ENCODE results near the gene FAM131C. TPM values are rescaled to one million over a fixed set of nuclear protein-coding genes. Genes with fewer than 3 reads are reported as not detected.
"Not testable (repeated sequence)": the region's sequence is repeated elsewhere in the genome, so short reads cannot be mapped to it uniquely, and the experiment has no call there.

The FAM131C gene
- total and polyA plus RNA-seq, 10 of the 15 experiments (the other 5 are each of a cell fraction or from before 2014, with no cell fraction given) = 0.03 TPM; not detected in 9

GRCh38 chr1:16043521-16043920, 29.9 kb downstream of the FAM131C start, which contains the start of gene CLCNKB:
TSS of gene CLCNKB (plus strand) at chr1:16043782. CDS start at chr1:16044493, 711 bp downstream.
- ChIA-PET RAD21 (ENCODE audit: unreplicated experiment) (interaction anchor here (0.6 kb wide), 1 partner anchor 88 kb away, joined by 3 read pairs; no protein-coding TSS in a partner anchor), CTCF (interaction anchor here (0.6 to 1.9 kb wide), 3 partner anchors 10 to 228 kb away, joined by 3 to 5 read pairs (median 3); no protein-coding TSS in a partner anchor), SMC1A (ENCODE audit: uncharacterized antibody, unreplicated experiment) (no interaction called here), POLR2A (no interaction called here)
- no peak within 1 kb of the TSS for H2AFZ ChIP-seq (ENCODE audit: control insufficient read depth, low read depth, low read length)
- H3K4me2 ChIP-seq (ENCODE audit: control insufficient read depth, insufficient read depth) = no peak within 1 kb of the TSS
- DNase-seq (ENCODE audit: low read depth, low spot score) (no peak), ATAC-seq (no peak), FAIRE-seq (no peak)
- H3K9ac ChIP-seq (ENCODE audit: control insufficient read depth, insufficient read depth, low read length) = no peak within 1 kb of the TSS
- BruUV-seq (replicated peaks) = no TSS peak
- no peaks in the 10 kb centered on the region for H3K9me3 ChIP-seq (replicated peaks; ENCODE audit: control insufficient read depth, insufficient read depth, low read length)
- in situ Hi-C loops (cut with MboI) (no loop called here), intact Hi-C loops (cut with micrococcal nuclease; ENCODE audit: unreplicated experiment) (no loop called here)
- no peaks in the 10 kb centered on the region for H3K36me3 ChIP-seq (ENCODE audit: control insufficient read depth in 2 of 2, insufficient read depth in 2 of 2, low read length in 1 of 2)
- TF ChIP-seq BACH1 (IDR thresholded peaks at IDR 0.05; ENCODE audit: borderline replicate concordance) (no peak), NBN (IDR thresholded peaks at IDR 0.05) (no peak), HDGF (IDR thresholded peaks at IDR 0.05) (no peak), POLR2A (IDR thresholded peaks at IDR 0.05; ENCODE audit: low read depth, low read length) (no peak), CEBPB (IDR thresholded peaks at IDR 0.05; ENCODE audit: borderline replicate concordance in 1 of 2, low read depth in 2 of 2, low read length in 2 of 2) (no peak), RAD21 (IDR thresholded peaks at IDR 0.05; ENCODE audit: insufficient read depth, low read depth, low read length) (no peak)
- TF ChIP-seq, protein P1, sequence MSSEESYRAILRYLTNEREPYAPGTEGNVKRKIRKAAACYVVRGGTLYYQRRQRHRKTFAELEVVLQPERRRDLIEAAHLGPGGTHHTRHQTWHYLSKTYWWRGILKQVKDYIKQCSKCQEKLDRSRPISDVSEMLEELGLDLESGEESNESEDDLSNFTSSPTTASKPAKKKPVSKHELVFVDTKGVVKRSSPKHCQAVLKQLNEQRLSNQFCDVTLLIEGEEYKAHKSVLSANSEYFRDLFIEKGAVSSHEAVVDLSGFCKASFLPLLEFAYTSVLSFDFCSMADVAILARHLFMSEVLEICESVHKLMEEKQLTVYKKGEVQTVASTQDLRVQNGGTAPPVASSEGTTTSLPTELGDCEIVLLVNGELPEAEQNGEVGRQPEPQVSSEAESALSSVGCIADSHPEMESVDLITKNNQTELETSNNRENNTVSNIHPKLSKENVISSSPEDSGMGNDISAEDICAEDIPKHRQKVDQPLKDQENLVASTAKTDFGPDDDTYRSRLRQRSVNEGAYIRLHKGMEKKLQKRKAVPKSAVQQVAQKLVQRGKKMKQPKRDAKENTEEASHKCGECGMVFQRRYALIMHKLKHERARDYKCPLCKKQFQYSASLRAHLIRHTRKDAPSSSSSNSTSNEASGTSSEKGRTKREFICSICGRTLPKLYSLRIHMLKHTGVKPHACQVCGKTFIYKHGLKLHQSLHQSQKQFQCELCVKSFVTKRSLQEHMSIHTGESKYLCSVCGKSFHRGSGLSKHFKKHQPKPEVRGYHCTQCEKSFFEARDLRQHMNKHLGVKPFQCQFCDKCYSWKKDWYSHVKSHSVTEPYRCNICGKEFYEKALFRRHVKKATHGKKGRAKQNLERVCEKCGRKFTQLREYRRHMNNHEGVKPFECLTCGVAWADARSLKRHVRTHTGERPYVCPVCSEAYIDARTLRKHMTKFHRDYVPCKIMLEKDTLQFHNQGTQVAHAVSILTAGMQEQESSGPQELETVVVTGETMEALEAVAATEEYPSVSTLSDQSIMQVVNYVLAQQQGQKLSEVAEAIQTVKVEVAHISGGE (CRISPR knock-in tag; IDR thresholded peaks at IDR 0.05) = no peak
- TF ChIP-seq, protein P2, sequence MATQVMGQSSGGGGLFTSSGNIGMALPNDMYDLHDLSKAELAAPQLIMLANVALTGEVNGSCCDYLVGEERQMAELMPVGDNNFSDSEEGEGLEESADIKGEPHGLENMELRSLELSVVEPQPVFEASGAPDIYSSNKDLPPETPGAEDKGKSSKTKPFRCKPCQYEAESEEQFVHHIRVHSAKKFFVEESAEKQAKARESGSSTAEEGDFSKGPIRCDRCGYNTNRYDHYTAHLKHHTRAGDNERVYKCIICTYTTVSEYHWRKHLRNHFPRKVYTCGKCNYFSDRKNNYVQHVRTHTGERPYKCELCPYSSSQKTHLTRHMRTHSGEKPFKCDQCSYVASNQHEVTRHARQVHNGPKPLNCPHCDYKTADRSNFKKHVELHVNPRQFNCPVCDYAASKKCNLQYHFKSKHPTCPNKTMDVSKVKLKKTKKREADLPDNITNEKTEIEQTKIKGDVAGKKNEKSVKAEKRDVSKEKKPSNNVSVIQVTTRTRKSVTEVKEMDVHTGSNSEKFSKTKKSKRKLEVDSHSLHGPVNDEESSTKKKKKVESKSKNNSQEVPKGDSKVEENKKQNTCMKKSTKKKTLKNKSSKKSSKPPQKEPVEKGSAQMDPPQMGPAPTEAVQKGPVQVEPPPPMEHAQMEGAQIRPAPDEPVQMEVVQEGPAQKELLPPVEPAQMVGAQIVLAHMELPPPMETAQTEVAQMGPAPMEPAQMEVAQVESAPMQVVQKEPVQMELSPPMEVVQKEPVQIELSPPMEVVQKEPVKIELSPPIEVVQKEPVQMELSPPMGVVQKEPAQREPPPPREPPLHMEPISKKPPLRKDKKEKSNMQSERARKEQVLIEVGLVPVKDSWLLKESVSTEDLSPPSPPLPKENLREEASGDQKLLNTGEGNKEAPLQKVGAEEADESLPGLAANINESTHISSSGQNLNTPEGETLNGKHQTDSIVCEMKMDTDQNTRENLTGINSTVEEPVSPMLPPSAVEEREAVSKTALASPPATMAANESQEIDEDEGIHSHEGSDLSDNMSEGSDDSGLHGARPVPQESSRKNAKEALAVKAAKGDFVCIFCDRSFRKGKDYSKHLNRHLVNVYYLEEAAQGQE (IDR thresholded peaks at IDR 0.05; ENCODE audit: low read depth, low read length) = no peak
- TF ChIP-seq, protein P3, sequence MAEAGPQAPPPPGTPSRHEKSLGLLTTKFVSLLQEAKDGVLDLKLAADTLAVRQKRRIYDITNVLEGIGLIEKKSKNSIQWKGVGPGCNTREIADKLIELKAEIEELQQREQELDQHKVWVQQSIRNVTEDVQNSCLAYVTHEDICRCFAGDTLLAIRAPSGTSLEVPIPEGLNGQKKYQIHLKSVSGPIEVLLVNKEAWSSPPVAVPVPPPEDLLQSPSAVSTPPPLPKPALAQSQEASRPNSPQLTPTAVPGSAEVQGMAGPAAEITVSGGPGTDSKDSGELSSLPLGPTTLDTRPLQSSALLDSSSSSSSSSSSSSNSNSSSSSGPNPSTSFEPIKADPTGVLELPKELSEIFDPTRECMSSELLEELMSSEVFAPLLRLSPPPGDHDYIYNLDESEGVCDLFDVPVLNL (IDR thresholded peaks at IDR 0.05; ENCODE audit: low read depth, low read length) = no peak
- H3K4me3 ChIP-seq = no peak within 1 kb of the TSS
- H3K4me1 ChIP-seq (ENCODE audit: control insufficient read depth, insufficient read depth, low read length) = no peaks in the 10 kb centered on the region
- H3K79me2 ChIP-seq (ENCODE audit: control insufficient read depth, insufficient read depth, low read length) = no peaks in the 10 kb centered on the region
- 28% methylated on average over 6 of the region's 7 CpGs for WGBS (ENCODE audit: insufficient coverage, insufficient replicate concordance, low lambda C conversion rate, missing lambda C conversion rate)
- no peaks in the 10 kb centered on the region for H4K20me1 ChIP-seq (ENCODE audit: control insufficient read depth, insufficient read depth)
- no peaks in the 10 kb centered on the region; a peak in 2 of 4 replicates for H3K27me3 ChIP-seq (replicated peaks in 1 of 2; ENCODE audit: control insufficient read depth in 2 of 2, insufficient read depth in 2 of 2, low read length in 1 of 2)
- no peak within 1 kb of the TSS for H3K27ac ChIP-seq (ENCODE audit: control insufficient read depth, insufficient read depth)

DNA sequence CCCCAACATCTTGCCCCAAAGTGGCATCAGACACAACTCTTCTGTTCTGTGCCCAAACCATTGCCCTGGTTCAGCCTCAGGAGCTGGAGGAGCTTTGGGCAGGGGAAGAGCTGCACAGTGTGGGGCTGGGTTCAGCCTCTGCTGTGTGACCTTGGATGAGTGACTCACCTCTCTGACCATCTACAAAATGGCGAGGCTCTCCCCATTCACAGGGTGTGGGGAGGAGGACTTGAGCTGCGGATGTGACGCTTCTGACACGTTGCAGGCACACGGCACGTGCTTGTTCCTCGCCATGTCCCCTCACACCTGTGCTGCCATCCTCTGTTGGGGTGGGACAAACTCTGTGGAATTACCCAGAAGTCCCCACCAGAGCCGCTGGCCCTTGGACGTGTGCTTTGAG, 30.8 kb downstream of the FAM131C start:
- intact Hi-C loops (cut with micrococcal nuclease; ENCODE audit: unreplicated experiment); POLR2A ChIA-PET; DNase-seq (ENCODE audit: low read depth, low spot score); H2AFZ ChIP-seq (ENCODE audit: control insufficient read depth, low read depth, low read length); BruUV-seq (replicated peaks); H3K27ac ChIP-seq (ENCODE audit: control insufficient read depth, insufficient read depth); H3K9me3 ChIP-seq (replicated peaks; ENCODE audit: control insufficient read depth, insufficient read depth, low read length); FAIRE-seq; H3K4me1 ChIP-seq (ENCODE audit: control insufficient read depth, insufficient read depth, low read length); SMC1A ChIA-PET (ENCODE audit: uncharacterized antibody, unreplicated experiment); H3K27me3 ChIP-seq (replicated peaks in 1 of 2; ENCODE audit: control insufficient read depth in 2 of 2, insufficient read depth in 2 of 2, low read length in 1 of 2); CTCF ChIA-PET; H3K4me3 ChIP-seq; RAD21 ChIA-PET (ENCODE audit: unreplicated experiment); H4K20me1 ChIP-seq (ENCODE audit: control insufficient read depth, insufficient read depth); H3K9ac ChIP-seq (ENCODE audit: control insufficient read depth, insufficient read depth, low read length); in situ Hi-C loops (cut with MboI); H3K79me2 ChIP-seq (ENCODE audit: control insufficient read depth, insufficient read depth, low read length); H3K4me2 ChIP-seq (ENCODE audit: control insufficient read depth, insufficient read depth); H3K36me3 ChIP-seq (ENCODE audit: control insufficient read depth in 2 of 2, insufficient read depth in 2 of 2, low read length in 1 of 2): not testable (repeated sequence)
- WGBS (ENCODE audit: insufficient coverage, insufficient replicate concordance, low lambda C conversion rate, missing lambda C conversion rate) = 32% methylated on average over 9 of the region's 9 CpGs
- peak; percentile 28; the same call in 1 of the 3 replicates for ATAC-seq

All from GM12878 (cell line).